Stomach (tissue), 4 donors: ENCODE results near the gene TANC1.

Source experiments
- CTCF ChIP-seq, 7 experiments: fragments of 450-650 bp in 4 of 7; fragments of 200-600 bp in 3 of 7; sonication (generic) in 3 of 7; IDR thresholded peaks; one replicate each; pipeline ENCODE4 v1.5.1; 2016 to 2019; ENCODE audit warnings: antibody characterized with exemption in 7 of 7, control low read depth in 2 of 7, mild to moderate bottlenecking in 1 of 7
- EP300 ChIP-seq: sonication (generic); formaldehyde crosslinking; IDR thresholded peaks from one replicate; pipeline ENCODE4 v1.6.1; 2017; ENCODE audit warnings: antibody characterized with exemption
- POLR2A ChIP-seq, 4 donors: fragments of 450-650 bp; IDR thresholded peaks; one replicate each; pipeline ENCODE4 v1.6.1; 2016; ENCODE audit warnings: antibody characterized with exemption in 4 of 4, control low read depth in 2 of 4, mild to moderate bottlenecking in 1 of 4, moderate library complexity in 1 of 4
- POLR2AphosphoS5 ChIP-seq, 3 donors: sonication (generic); formaldehyde crosslinking; IDR thresholded peaks; one replicate each; pipeline ENCODE4 v1.6.1; 2016; ENCODE audit warnings: antibody characterized with exemption in 3 of 3

GRCh38 chr2:159129824-159130223, 161.4 kb downstream of the TANC1 start:
- no peak for TF ChIP-seq CTCF (IDR thresholded peaks at IDR 0.05)
- no peak for TF ChIP-seq POLR2AphosphoS5 (IDR thresholded peaks at IDR 0.05)
- TF ChIP-seq POLR2A (IDR thresholded peaks at IDR 0.05) = no peak
- no peak for TF ChIP-seq EP300
